IPS DF 4.7 (cell line): ENCODE data around the gene ORAI3.

Source experiments
- DNase-seq: peaks from one replicate; pipeline ENCODE4 v3.0.0-alpha.2; 2013; ENCODE audit warnings: low spot score; ENCODE audit errors: extremely low read depth

ORAI3 gene

GRCh38 chr16:30946671-30947540 lies 2.0 kb upstream of the ORAI3 start:
- DNase-seq: no peak

- no peak for DNase-seq
These were observed 1.4 kb upstream of the ORAI3 start for GRCh38 chr16:30947541-30947858.

GRCh38 chr16:30947859-30948666 lies 805 bp upstream of the ORAI3 start:
- DNase-seq: peak; percentile 100

GRCh38 chr16:30949650-30950515 lies 1.0 kb downstream of the ORAI3 start:
- DNase-seq: no peak

- no peak for DNase-seq
These were observed 1.7 kb downstream of the ORAI3 start for GRCh38 chr16:30950516-30951065.

GRCh38 chr16:30951193-30951592 lies 2.3 kb downstream of the ORAI3 start:
- DNase-seq: no peak

- DNase-seq: no peak
These were observed 2.9 kb downstream of the ORAI3 start for GRCh38 chr16:30951750-30952149.

DNA sequence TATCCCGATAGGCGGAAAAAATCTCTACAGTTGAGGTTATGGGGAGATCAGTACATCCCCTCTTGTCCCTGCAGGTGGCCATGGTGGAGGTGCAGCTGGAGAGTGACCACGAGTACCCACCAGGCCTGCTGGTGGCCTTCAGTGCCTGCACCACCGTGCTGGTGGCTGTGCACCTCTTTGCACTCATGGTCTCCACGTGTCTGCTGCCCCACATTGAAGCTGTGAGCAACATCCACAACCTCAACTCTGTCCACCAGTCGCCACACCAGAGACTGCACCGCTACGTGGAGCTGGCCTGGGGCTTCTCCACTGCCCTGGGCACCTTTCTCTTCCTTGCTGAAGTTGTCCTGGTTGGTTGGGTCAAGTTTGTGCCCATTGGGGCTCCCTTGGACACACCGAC lies 4.2 kb downstream of the ORAI3 start:
- DNase-seq: no peak

DNA sequence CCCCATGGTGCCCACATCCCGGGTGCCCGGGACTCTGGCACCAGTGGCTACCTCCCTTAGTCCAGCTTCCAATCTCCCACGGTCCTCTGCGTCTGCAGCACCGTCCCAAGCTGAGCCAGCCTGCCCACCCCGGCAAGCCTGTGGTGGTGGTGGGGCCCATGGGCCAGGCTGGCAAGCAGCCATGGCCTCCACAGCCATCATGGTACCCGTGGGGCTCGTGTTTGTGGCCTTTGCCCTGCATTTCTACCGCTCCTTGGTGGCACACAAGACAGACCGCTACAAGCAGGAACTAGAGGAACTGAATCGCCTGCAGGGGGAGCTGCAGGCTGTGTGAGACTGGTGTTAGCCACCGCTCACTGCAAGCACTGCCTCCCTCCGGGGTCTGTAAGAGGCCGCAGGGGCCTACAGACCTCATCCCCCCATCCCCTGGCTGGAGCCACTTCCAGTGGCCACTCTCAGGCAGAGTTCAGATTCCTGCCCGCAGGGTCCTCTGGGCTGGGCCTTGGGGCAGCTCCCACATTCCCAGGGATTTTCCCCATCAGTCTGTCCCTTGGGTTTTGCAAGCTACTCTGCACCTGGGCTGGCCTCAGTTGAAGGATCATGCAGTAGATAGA lies 4.8 kb downstream of the ORAI3 start:
- no peak for DNase-seq

- DNase-seq: no peak
These were observed 6.1 kb downstream of the ORAI3 start for GRCh38 chr16:30954993-30955392.

GRCh38 chr16:30956601-30957455 lies 8.0 kb downstream of the ORAI3 start:
- no peak for DNase-seq

DNA sequence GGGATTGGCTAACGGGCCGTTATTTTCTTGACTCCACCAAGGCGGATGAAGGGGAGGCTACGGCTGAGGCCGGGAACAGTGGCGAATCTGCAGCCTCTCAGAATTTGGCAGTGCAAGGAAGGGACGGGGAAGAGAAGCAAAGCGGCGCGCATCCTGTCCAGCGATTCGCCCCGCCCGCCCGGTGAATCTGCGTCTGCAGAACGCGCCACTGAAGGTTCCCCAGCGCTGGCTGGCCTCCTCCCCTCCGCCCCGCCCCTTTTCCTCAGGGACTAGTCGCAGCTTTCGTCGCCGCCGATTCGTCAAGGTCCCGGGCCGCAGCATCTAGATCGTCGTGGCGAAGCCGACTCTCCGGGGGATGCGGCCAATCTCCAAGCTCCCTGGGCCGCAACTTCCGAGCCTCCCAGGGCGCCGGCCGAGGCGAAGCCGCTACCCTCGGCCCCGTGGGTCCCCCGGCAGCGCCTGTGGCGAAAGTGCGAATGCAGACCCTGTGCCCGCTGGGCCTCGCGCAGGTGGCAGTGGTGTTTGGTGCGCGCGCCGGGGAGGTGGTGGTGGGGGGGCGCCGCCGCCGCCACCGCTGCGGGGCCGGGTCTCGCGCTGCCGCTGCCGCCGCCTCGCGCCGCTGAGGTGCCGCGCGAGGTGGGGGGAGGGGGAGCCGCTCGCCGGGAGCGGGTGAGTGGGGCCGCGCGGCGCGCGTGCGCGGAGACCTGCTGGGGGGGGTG lies 8.7 kb downstream of the ORAI3 start, which contains the start of gene SETD1A:
Gene SETD1A (plus strand): TSS at position 299 of the 719 bp plus-strand sequence. CDS start 978 bp downstream, outside the sequence.
- DNase-seq: no peak

DNA sequence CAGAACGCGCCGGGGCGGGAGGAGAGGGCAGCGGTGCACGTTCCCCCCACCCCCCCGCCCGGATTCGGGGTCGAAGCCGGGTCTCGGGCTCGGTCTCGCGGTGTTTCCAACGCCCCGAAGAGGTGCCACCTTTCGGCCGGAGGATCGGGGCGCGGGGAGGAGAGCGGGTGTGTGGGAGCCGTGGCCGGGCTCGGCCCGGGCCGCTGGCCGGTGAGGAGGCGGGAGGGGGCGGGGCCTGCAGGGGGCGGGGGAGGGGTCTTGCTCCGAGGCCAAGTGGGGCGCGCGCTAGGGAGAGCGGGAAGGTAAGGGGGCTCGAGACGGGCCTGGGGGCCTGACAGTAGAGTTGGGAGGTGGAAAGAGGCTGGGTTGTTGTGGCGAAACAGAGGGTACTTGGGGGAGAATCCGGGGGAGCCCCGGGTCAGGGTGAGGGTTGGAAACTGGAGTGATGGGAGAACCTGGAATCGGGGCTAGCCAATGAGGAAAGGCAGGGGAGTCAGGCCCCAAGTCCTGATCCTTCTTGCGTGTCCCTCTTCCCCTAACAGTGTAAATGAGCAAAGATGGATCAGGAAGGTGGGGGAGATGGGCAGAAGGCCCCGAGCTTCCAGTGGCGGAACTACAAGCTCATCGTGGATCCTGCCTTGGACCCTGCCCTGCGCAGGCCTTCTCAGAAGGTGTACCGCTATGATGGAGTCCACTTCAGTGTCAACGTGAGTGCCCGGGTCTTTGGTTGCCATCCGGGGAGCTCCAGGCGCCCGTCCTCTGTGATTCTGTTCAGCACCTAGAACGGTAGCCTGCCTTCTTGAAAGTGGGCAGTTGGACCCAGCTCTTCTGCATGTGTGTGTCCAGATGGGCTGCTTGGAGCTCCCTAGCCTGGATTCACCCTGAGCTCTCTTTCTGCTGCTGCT lies 9.6 kb downstream of the ORAI3 start:
- DNase-seq: no peak

DNA sequence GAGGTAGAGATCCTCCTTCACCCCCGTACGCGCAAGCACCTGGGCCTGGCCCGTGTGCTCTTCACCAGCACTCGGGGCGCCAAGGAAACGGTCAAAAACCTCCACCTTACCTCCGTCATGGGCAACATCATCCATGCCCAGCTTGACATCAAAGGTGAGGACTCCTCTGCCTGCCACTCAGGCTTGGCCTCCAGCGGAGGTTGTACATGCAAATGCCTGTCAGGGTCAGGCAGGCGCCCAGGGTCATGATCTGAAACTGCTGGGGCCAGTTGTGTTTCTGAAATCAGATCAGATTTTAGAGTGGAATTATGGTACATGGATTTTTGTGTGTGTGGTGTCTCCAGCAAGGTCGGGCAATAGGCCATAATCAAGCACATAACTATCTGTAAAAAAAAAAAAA lies 12.5 kb downstream of the ORAI3 start:
- no peak for DNase-seq

DNA sequence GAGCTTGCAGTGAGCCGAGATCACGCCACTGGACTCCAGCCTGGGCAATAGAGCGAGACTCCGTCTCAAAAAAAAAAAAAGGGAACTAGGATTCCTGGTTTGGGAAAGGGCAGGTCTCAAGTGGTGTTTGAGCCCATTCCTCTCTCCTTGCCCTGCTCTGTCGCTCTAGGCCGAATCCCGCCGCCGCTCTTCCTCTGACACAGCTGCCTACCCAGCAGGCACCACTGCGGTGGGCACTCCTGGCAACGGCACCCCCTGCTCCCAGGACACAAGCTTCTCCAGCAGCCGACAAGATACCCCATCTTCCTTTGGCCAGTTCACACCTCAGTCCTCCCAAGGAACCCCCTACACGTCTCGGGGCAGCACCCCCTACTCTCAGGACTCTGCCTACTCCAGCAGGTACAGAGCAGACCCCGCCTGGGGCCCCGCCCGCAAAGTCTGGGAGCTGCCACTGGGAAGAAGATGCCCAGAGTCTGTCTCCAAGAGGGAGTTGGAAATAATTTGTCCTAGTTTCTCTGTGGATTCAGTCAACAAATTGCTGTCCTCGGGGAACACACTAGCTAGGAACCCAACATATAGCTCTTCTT lies 15.2 kb downstream of the ORAI3 start:
- DNase-seq: no peak

- no peak for DNase-seq
These were observed 15.8 kb downstream of the ORAI3 start for GRCh38 chr16:30964574-30965226.

DNA sequence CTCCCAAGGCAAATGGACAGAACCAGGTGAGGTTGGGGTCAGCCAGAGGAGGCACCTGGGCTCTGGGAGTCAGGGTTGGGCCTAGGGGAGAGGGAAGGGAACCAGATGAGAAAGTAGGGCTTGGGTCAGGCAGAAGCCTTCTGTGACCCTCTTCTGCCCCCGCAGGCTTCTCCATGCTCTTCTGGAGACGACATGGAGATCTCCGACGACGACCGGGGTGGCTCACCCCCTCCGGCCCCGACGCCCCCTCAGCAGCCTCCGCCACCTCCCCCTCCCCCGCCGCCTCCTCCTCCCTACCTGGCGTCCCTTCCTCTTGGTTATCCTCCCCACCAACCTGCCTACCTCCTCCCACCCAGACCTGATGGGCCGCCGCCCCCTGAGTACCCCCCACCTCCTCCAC lies 16.6 kb downstream of the ORAI3 start:
- no peak for DNase-seq
